ENCODE results near the gene MRFAP1. TPM values are rescaled to one million over a fixed set of nuclear protein-coding genes. Genes with fewer than 3 reads are reported as not detected.
A peak's percentile ranks its signal among the peaks of the same experiment; 100 is the strongest.

The MRFAP1 gene
- total and polyA plus RNA-seq, 7 donors: 196 to 261 (median 226) TPM

DNA sequence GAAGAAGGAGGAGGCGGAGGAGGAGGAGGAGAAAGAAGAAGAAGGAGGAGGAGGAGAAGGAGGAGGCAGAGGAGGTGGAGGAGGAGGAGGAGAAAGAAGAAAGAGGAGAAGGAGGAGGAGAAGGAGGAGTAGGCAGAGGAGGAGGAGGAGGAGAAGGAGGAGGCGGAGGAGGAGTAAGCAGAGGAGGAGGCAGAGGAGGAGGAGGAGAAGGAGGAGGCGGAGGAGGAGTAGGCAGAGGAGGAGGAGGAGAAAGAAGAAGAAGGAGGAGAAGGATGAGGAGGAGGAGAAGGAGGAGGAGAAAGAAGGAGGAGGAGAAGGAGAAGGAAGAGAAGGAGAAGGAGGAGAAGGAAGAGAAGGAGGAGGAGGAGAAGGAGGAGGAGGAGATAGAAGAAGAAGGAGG lies 19.9 kb downstream of the MRFAP1 start:
- 94 to 97% methylated on average over 3 of the region's 3 CpGs for WGBS, 2 donors
- TF ChIP-seq EP300 (IDR thresholded peaks at IDR 0.05) (no peak), POLR2A (IDR thresholded peaks at IDR 0.05) (no peak)
- Histone ChIP-seq H3K27ac (no peak overlapping the region), H3K27me3 (peaks cover 0 to 3% (median 0%) of the 10 kb centered on the region in 3 donors), H3K4me1 (peaks cover 0 to 28% (median 20%) of the 10 kb centered on the region in 4 donors), H3K4me3 (no peak overlapping the region), H3K9me3 (no peaks in the 10 kb centered on the region), H3K36me3 (no peaks in the 10 kb centered on the region)
- intact Hi-C loops (cut with DNase I): no loop called here
- no peak for DNase-seq

DNA sequence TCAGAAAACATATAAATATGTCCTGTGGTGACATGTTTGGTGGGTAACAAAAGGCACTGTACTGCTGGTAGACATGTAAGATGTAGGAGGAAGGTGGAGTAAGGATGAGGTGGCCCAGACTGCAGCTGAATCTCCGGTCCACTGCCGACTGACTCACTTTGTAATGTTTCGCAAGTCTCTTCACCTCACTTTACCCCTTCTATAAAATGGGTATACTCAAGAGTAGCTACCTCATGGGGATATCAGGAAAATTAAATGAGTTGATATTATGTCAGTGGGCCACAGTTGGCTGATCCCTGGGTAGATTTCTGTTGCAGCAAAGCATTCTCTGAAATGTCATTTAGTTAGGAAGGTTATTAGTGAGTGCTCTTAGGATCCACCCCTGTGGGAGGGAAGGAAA lies 22.1 kb downstream of the MRFAP1 start:
- Histone ChIP-seq H3K27ac (no peak overlapping the region), H3K36me3 (no peaks in the 10 kb centered on the region), H3K4me3 (no peak overlapping the region), H3K27me3 (peaks cover 0 to 3% (median 0%) of the 10 kb centered on the region in 3 donors), H3K9me3 (no peaks in the 10 kb centered on the region), H3K4me1 (peaks cover 0 to 28% (median 20%) of the 10 kb centered on the region in 4 donors)
- no peak for DNase-seq
- intact Hi-C loops (cut with DNase I): no loop called here
- WGBS, 2 donors: 94% methylated on average over 3 of the region's 3 CpGs
- TF ChIP-seq POLR2A (IDR thresholded peaks at IDR 0.05): no peak
- no peak for TF ChIP-seq POLR2AphosphoS5 (IDR thresholded peaks at IDR 0.05)
- TF ChIP-seq EP300 (IDR thresholded peaks at IDR 0.05): no peak
- TF ChIP-seq, protein P1, sequence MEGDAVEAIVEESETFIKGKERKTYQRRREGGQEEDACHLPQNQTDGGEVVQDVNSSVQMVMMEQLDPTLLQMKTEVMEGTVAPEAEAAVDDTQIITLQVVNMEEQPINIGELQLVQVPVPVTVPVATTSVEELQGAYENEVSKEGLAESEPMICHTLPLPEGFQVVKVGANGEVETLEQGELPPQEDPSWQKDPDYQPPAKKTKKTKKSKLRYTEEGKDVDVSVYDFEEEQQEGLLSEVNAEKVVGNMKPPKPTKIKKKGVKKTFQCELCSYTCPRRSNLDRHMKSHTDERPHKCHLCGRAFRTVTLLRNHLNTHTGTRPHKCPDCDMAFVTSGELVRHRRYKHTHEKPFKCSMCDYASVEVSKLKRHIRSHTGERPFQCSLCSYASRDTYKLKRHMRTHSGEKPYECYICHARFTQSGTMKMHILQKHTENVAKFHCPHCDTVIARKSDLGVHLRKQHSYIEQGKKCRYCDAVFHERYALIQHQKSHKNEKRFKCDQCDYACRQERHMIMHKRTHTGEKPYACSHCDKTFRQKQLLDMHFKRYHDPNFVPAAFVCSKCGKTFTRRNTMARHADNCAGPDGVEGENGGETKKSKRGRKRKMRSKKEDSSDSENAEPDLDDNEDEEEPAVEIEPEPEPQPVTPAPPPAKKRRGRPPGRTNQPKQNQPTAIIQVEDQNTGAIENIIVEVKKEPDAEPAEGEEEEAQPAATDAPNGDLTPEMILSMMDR (IDR thresholded peaks at IDR 0.05): no peak

DNA sequence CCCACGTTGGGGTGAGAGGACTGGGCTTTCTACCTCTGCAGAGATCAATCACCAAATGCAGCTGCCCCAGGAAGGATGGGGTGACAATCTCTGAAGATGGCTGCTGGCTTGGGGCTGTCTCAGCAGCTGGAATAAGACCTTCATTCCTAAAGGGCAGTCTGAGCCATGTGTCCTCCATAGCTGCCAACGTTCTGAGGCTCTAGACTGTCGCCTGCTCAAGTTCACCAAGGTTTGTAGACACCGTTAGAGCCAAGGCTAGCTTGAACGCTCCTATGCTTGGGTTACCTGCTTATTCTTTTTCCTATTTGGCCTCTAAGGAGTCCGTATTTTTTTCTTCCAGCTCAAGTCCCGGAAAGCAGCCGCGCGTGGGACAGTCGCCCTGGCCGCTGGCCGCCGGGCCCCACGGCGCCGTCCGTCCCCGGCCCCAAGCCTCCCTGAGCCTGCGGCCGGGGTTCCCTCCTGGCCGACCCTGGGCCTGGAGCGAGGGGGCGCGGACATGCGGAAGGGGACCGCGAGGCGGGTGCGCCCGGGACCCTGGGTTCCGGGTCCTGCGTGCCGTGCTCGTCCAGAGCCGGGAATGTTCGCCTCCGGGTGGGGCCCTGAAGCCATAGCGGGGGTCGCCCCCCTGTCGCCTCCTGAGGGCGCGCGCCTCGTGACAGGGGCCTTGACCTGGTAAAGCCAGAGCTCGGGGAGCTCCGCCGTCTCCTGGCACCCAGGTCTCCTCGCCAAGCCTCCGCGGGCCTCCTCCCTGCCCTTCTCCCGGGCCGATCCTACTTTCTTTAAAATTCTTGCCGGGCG lies 23.3 kb downstream of the MRFAP1 start:
- Histone ChIP-seq H3K27me3 (peaks cover 0 to 3% (median 0%) of the 10 kb centered on the region in 3 donors), H3K4me1 (peaks cover 0 to 21% (median 17%) of the 10 kb centered on the region in 4 donors), H3K4me3 (peak overlapping the region; percentile 27 to 51 (median 40)), H3K27ac (peak overlapping the region in 1 of 4 donors; percentile 10), H3K36me3 (no peaks in the 10 kb centered on the region), H3K9me3 (no peaks in the 10 kb centered on the region)
- TF ChIP-seq POLR2AphosphoS5 (IDR thresholded peaks at IDR 0.05): no peak
- TF ChIP-seq, protein P1 (IDR thresholded peaks at IDR 0.05): no peak
- no peak for TF ChIP-seq EP300 (IDR thresholded peaks at IDR 0.05)
- no peak for TF ChIP-seq POLR2A (IDR thresholded peaks at IDR 0.05)
- 19% methylated on average over 55 of the region's 55 CpGs for whole genome bisulfite sequencing, 2 donors
- intact Hi-C loops (cut with DNase I): no loop called here
- no peak for DNase-seq

DNA sequence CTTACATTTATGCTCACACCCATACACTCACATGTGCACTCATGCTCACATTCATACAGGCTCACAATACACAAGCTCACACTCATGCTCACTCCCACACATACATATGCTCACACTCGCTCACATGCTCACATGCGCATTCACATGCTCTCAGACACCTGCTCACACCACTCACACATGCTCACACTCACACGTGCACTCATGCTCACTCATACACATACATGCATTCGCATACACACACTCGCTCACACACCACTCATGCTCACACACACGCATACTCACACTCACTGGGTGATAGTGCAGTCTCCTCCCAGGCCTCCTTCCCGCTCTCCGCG lies 24.8 kb downstream of the MRFAP1 start:
- no peak for DNase-seq
- TF ChIP-seq POLR2AphosphoS5 (IDR thresholded peaks at IDR 0.05): no peak
- no peak for TF ChIP-seq EP300 (IDR thresholded peaks at IDR 0.05)
- intact Hi-C loops (cut with DNase I): no loop called here
- no peak overlapping the region for H3K4me3 ChIP-seq
- H3K4me1 ChIP-seq: peaks cover 0 to 14% (median 13%) of the 10 kb centered on the region in 4 donors
- H3K9me3 ChIP-seq: no peaks in the 10 kb centered on the region
- H3K27me3 ChIP-seq: peaks cover 0 to 3% (median 0%) of the 10 kb centered on the region in 3 donors
- H3K36me3 ChIP-seq: peaks cover 0 to 9% (median 0%) of the 10 kb centered on the region in 4 donors
- H3K27ac ChIP-seq: no peak overlapping the region
- 93 to 96% methylated on average over 9 of the region's 9 CpGs for WGBS, 2 donors

DNA sequence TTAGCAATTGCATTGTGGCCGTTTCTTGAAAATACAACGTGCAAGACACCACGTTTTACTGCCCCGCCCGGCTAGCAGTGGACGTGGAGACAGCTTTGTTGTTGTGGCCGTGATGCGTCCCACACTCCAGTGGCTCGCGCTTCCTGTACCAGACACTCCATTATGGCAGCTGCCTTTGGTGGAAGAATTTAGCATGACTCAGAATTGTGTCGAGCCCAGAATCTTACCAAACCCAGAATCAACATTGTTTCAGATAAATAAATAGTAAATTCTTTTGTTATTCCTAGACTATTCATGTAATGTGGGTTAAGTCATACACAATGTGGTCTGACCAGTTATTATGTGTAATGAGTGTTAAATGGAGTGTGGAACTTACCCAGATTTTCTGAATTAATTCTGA lies 27.9 kb downstream of the MRFAP1 start:
- H3K27ac ChIP-seq: no peak overlapping the region
- 65 to 79% methylated on average over 11 of the region's 11 CpGs for WGBS, 2 donors
- peaks cover 0 to 19% (median 18%) of the 10 kb centered on the region in 4 donors for H3K4me1 ChIP-seq
- H3K4me3 ChIP-seq: no peak overlapping the region
- H3K9me3 ChIP-seq: no peaks in the 10 kb centered on the region
- H3K36me3 ChIP-seq: peaks cover 0 to 9% (median 0%) of the 10 kb centered on the region in 4 donors
- intact Hi-C loops (cut with DNase I): no loop called here
- peaks cover 0 to 3% (median 0%) of the 10 kb centered on the region in 3 donors for H3K27me3 ChIP-seq
- DNase-seq: no peak
- no peak for TF ChIP-seq POLR2A (IDR thresholded peaks at IDR 0.05)

DNA sequence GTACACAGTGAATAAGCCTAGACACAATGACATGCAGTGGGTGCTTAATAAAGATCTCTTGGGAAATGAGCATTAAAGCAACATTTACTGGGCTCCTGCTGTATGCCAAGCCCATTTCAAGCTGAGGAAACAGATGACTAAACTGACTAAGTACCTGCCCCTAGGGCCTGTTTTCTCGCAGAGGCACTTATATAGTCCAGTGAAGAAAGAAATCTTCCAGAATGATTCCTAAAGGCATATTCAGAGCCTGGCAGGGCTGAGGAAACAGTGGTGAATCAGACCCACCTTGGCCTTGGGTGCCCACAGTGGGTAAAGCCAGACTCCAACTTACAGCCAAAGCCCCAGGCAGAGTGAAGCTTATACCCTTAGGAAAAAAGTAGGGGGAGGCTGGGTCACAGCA lies 31.2 kb downstream of the MRFAP1 start:
- DNase-seq: no peak
- no peaks in the 10 kb centered on the region for H3K9me3 ChIP-seq
- TF ChIP-seq, protein P1 (IDR thresholded peaks at IDR 0.05): no peak
- TF ChIP-seq POLR2AphosphoS5 (IDR thresholded peaks at IDR 0.05): no peak
- TF ChIP-seq EP300 (IDR thresholded peaks at IDR 0.05): no peak
- no peak overlapping the region for H3K4me3 ChIP-seq
- WGBS, 2 donors: 93 to 94% methylated on average over 1 of the region's 1 CpG
- H3K27me3 ChIP-seq: no peaks in the 10 kb centered on the region
- peaks cover 0 to 9% (median 0%) of the 10 kb centered on the region in 4 donors for H3K36me3 ChIP-seq
- no peak overlapping the region for H3K27ac ChIP-seq
- intact Hi-C loops (cut with DNase I): no loop called here
- peaks cover 0 to 28% (median 27%) of the 10 kb centered on the region in 4 donors for H3K4me1 ChIP-seq

Data from sigmoid colon (tissue), 7 donors.